ENCODE measurements around the gene PRR9. TPM values are rescaled to one million over a fixed set of nuclear protein-coding genes. Genes with fewer than 3 reads are reported as not detected.

The PRR9 gene
- total and polyA plus RNA-seq, 2 of the 8 experiments (the other 6 are each of a cell fraction or from before 2014, with no cell fraction given) = not detected

- no peak overlapping the region for H3K14ac ChIP-seq (ENCODE audit: insufficient read length)
- WGBS, 2 experiments (ENCODE audit: extremely low coverage in 1 of 2, insufficient coverage in 1 of 2, insufficient read length in 1 of 2, insufficient replicate concordance in 2 of 2, low coverage in 1 of 2, low lambda C conversion rate in 2 of 2, missing lambda C conversion rate in 1 of 2) = 92% methylated on average over 2 of the region's 2 CpGs; no CpG with 5 or more reads in 1 of the 2 experiments
- H3K4ac ChIP-seq (replicated peaks; ENCODE audit: insufficient read length, low read depth, low read length) = no peak overlapping the region
- H2BK20ac ChIP-seq (ENCODE audit: low read length) = no peak overlapping the region
- no peaks in the 10 kb centered on the region for H3K27me3 ChIP-seq (replicated peaks in 1 of 4; ENCODE audit: control insufficient read depth in 3 of 4, extremely low read depth in 1 of 4, insufficient read depth in 3 of 4, low read length in 3 of 4)
- no peak overlapping the region for H2AFZ ChIP-seq (ENCODE audit: low read length)
- no peak overlapping the region for H3K4me3 ChIP-seq (ENCODE audit: extremely low read depth in 1 of 4, insufficient read depth in 2 of 4, low read depth in 3 of 4, low read length in 4 of 4)
- no peak overlapping the region for H4K5ac ChIP-seq (ENCODE audit: insufficient read length, low read depth, low read length)
- H4K8ac ChIP-seq (ENCODE audit: extremely low read depth, insufficient read depth, low read length) = no peak overlapping the region
- no peak overlapping the region for H3K4me2 ChIP-seq (ENCODE audit: insufficient read depth in 1 of 2, low read depth in 2 of 2, low read length in 2 of 2)
- H4K20me1 ChIP-seq (replicated peaks in 1 of 2; ENCODE audit: control insufficient read depth in 1 of 2, insufficient read depth in 2 of 2, low read length in 2 of 2) = no peaks in the 10 kb centered on the region
- no peak overlapping the region for H3K56ac ChIP-seq (replicated peaks; ENCODE audit: insufficient read length, low read depth, low read length)
- H3K9me3 ChIP-seq (ENCODE audit: insufficient read depth in 2 of 2, low read depth in 1 of 2, low read length in 1 of 2) = 0 out of 4 replicates have a peak, but pooled peaks cover 0 to 3% of the 10 kb centered on the region in 2 experiments
- no peaks in the 10 kb centered on the region for H3K23me2 ChIP-seq (ENCODE audit: low read depth, low read length)
- no peaks in the 10 kb centered on the region for H3K79me1 ChIP-seq (ENCODE audit: low read depth, low read length)
- H2AK5ac ChIP-seq (ENCODE audit: low read depth, low read length) = no peak overlapping the region
- no peak overlapping the region for H2BK12ac ChIP-seq (ENCODE audit: low read depth, low read length)
- no peak overlapping the region for H3K18ac ChIP-seq (ENCODE audit: extremely low read depth, low read length)
- H3K4me1 ChIP-seq (replicated peaks in 1 of 4; ENCODE audit: control insufficient read depth in 3 of 4, insufficient read depth in 4 of 4, low read length in 3 of 4) = no peaks in the 10 kb centered on the region
- H3K23ac ChIP-seq (ENCODE audit: insufficient read length) = no peak overlapping the region
- FAIRE-seq = no peak
- no peak for TF ChIP-seq CBX5 (IDR thresholded peaks at IDR 0.05; ENCODE audit: low read depth, low read length)
- no peak overlapping the region for H2BK120ac ChIP-seq (replicated peaks; ENCODE audit: low read depth, low read length)
- no peak overlapping the region for H4K91ac ChIP-seq (replicated peaks; ENCODE audit: insufficient read length, low read length)
- no peak overlapping the region for H3K9ac ChIP-seq (replicated peaks in 1 of 4; ENCODE audit: extremely low read depth in 1 of 4, low read depth in 3 of 4, low read length in 3 of 4)
- H3K79me2 ChIP-seq (ENCODE audit: control insufficient read depth in 1 of 2, insufficient read depth in 2 of 2, low read length in 2 of 2) = no peaks in the 10 kb centered on the region
- CTCF ChIA-PET (ENCODE audit: partially characterized antibody) = interaction anchor here (3.6 kb wide), 1 partner anchor 11 kb away, joined by 21 read pairs; no protein-coding TSS in a partner anchor
- DNase-seq (ENCODE audit: low read depth in 1 of 2, low spot score in 2 of 2) = no peak
- H3K36me3 ChIP-seq (ENCODE audit: control insufficient read depth in 2 of 4, insufficient read depth in 4 of 4, low read length in 3 of 4) = no peaks in the 10 kb centered on the region
- no peak overlapping the region for H2BK15ac ChIP-seq (ENCODE audit: low read length)
- no peak overlapping the region for H2BK5ac ChIP-seq (ENCODE audit: low read depth, low read length)
- H3K27ac ChIP-seq (ENCODE audit: low read depth, low read length) = no peak overlapping the region
- POLR2A ChIA-PET (ENCODE audit: partially characterized antibody) = no interaction called here
Observed at GRCh38 chr1:153231785-153232184, 14.4 kb downstream of the PRR9 start.

All from H1 (cell line).